ENCODE measurements around the gene C1orf167.
A peak's percentile ranks its signal among the peaks of the same experiment; 100 is the strongest.
"Not testable (repeated sequence)": the region's sequence is repeated elsewhere in the genome, so short reads cannot be mapped to it uniquely, and the experiment has no call there.

C1orf167 gene

GRCh38 chr1:11803924-11804665 is 42.1 kb downstream of the C1orf167 start:
- not testable (repeated sequence) for DNase-seq

- peak in 1 of 2 experiments; percentile 20 for DNase-seq
These were observed 42.9 kb downstream of the C1orf167 start for GRCh38 chr1:11804666-11805421.

GRCh38 chr1:11805422-11806306 is 43.7 kb downstream of the C1orf167 start, which contains the start of the genes CLCN6 and MTHFR:
Gene CLCN6, plus strand, starts transcription at chr1:11806191. Its CDS starts 72 bp downstream, at chr1:11806263.
Gene MTHFR, minus strand, starts transcription at chr1:11805964. Its CDS starts 2,848 bp downstream, at chr1:11803116.
- DNase-seq, result peak; percentile 94 to 96

- DNase-seq, result peak in 1 of 2 experiments; percentile 54
These were observed 44.4 kb downstream of the C1orf167 start for GRCh38 chr1:11806307-11806936.

- no peak for DNase-seq
These were observed 45.1 kb downstream of the C1orf167 start for GRCh38 chr1:11807133-11807532.

GRCh38 chr1:11813021-11813420 is 51.0 kb downstream of the C1orf167 start:
- DNase-seq, result no peak

- DNase-seq, result no peak
These were observed 55.2 kb downstream of the C1orf167 start for GRCh38 chr1:11817192-11817591.

- no peak for DNase-seq
These were observed 60.1 kb downstream of the C1orf167 start for GRCh38 chr1:11822091-11822490.

GRCh38 chr1:11823366-11824137 is 61.6 kb downstream of the C1orf167 start:
- DNase-seq, result no peak

GRCh38 chr1:11825131-11825530 is 63.1 kb downstream of the C1orf167 start:
- no peak for DNase-seq

GRCh38 chr1:11826946-11827345 is 65.0 kb downstream of the C1orf167 start:
- no peak for DNase-seq

- DNase-seq, result no peak
These were observed 66.5 kb downstream of the C1orf167 start for GRCh38 chr1:11828511-11828910.

- DNase-seq, result no peak
These were observed 70.1 kb downstream of the C1orf167 start for GRCh38 chr1:11831945-11832725.

GRCh38 chr1:11833497-11833896 is 71.5 kb downstream of the C1orf167 start:
- no peak for DNase-seq

GRCh38 chr1:11833900-11834299 is 71.9 kb downstream of the C1orf167 start:
- no peak for DNase-seq

GRCh38 chr1:11835441-11836225 is 73.6 kb downstream of the C1orf167 start:
- no peak for DNase-seq

GRCh38 chr1:11836955-11837766 is 75.2 kb downstream of the C1orf167 start:
- DNase-seq, result no peak

- DNase-seq, result no peak
These were observed 75.9 kb downstream of the C1orf167 start for GRCh38 chr1:11837767-11838348.
